ENCODE data around the gene FAM200B. TPM values are rescaled to one million over a fixed set of nuclear protein-coding genes. Genes with fewer than 3 reads are reported as not detected.

The FAM200B gene
- total RNA-seq, 6 experiments from 2014 or later = 26.0 to 36.2 (median 34.3) TPM

- Mint-ChIP-seq H3K27ac (peak overlapping the region; percentile 63), H3K4me1 (ENCODE audit: low read depth) (peaks cover 62% of the 10 kb centered on the region)
- DNase-seq = no peak
These were observed 30.0 kb upstream of the FAM200B start for GRCh38 chr4:15651676-15652075.

GRCh38 chr4:15652191-15652590, 29.4 kb upstream of the FAM200B start:
- Mint-ChIP-seq H3K4me3 (peak overlapping the region; percentile 97), H3K36me3 (ENCODE audit: low read depth) (peaks cover 5% of the 10 kb centered on the region; the same call in 1 of the 2 replicates), H3K9me3 (no peaks in the 10 kb centered on the region), H3K27ac (peak overlapping the region; percentile 63; the same call in 1 of the 2 replicates), H3K4me1 (ENCODE audit: low read depth) (peaks cover 65% of the 10 kb centered on the region), H3K27me3 (ENCODE audit: insufficient read depth) (peaks cover 2% of the 10 kb centered on the region; the same call in 1 of the 2 replicates)
- no peak for TF ChIP-seq CTCF (IDR thresholded peaks at IDR 0.05)
- no peak for DNase-seq

More at GRCh38 chr4:15651676-15652075, 30.0 kb upstream of the FAM200B start:
- Mint-ChIP-seq H3K4me3 (peak overlapping the region; percentile 97), H3K27me3 (ENCODE audit: insufficient read depth) (peaks cover 2% of the 10 kb centered on the region; the same call in 1 of the 2 replicates), H3K9me3 (no peaks in the 10 kb centered on the region), H3K36me3 (ENCODE audit: low read depth) (peaks cover 5% of the 10 kb centered on the region; the same call in 1 of the 2 replicates)
- no peak for TF ChIP-seq CTCF (IDR thresholded peaks at IDR 0.05)

DNA sequence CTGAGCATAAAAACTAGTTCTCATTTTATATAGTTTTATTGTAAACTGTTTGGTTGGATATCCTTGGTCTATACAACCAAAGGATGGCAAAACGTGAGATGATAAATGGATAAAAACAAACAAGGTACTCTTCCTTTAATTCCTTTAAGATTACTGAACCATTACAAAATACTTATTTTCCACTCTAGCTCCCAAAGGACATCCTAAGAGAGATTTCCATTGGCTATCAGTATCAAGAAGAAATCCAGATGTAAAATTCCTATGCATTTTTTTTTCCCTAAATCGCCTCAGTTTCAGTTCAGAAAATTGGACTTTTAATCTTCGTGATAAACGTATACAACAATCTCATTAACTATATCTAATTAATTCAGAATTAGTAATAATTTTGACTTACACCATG, 28.8 kb upstream of the FAM200B start:
- Mint-ChIP-seq H3K4me1 (ENCODE audit: low read depth) (peaks cover 72% of the 10 kb centered on the region), H3K27ac (peak overlapping the region; percentile 94), H3K36me3 (ENCODE audit: low read depth) (peaks cover 5% of the 10 kb centered on the region; the same call in 1 of the 2 replicates), H3K4me3 (peak overlapping the region; percentile 97), H3K27me3 (ENCODE audit: insufficient read depth) (peaks cover 2% of the 10 kb centered on the region; the same call in 1 of the 2 replicates), H3K9me3 (no peaks in the 10 kb centered on the region)
- DNase-seq = no peak
- TF ChIP-seq CTCF (IDR thresholded peaks at IDR 0.05) = no peak

DNA sequence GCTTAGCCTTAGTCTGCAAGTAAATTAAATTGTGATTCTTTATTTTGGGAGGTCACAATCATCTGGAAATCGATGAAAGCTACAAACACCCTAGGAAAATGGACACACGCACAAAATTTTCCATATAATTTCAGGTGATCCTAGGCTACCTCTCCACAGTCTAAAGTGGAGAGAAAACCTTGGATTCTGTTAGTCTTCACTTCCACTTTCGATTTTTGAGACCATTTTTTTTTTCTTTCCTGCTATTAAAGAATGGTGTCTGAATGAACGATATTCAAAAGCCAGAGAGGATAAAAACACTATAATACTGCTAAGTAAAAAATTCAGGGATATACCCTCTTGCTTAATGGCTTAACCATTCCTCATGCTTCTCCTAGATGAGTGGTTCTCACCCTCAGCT, 28.2 kb upstream of the FAM200B start:
- H3K36me3 Mint-ChIP-seq (ENCODE audit: low read depth) = peaks cover 5% of the 10 kb centered on the region; the same call in 1 of the 2 replicates
- peak overlapping the region; percentile 94 for H3K27ac Mint-ChIP-seq

GRCh38 chr4:15653864-15654592, 27.6 kb upstream of the FAM200B start:
- peaks cover 5% of the 10 kb centered on the region; the same call in 1 of the 2 replicates for H3K36me3 Mint-ChIP-seq (ENCODE audit: low read depth)
- peak overlapping the region; percentile 94 for H3K27ac Mint-ChIP-seq
- H3K4me3 Mint-ChIP-seq = peak overlapping the region; percentile 97
- peak; percentile 48 for DNase-seq
- H3K27me3 Mint-ChIP-seq (ENCODE audit: insufficient read depth) = peaks cover 2% of the 10 kb centered on the region; the same call in 1 of the 2 replicates
- peaks cover 71% of the 10 kb centered on the region for H3K4me1 Mint-ChIP-seq (ENCODE audit: low read depth)
- H3K9me3 Mint-ChIP-seq = no peaks in the 10 kb centered on the region
- TF ChIP-seq CTCF (IDR thresholded peaks at IDR 0.05) = no peak

More for the DNA sequence above, 28.2 kb upstream of the FAM200B start:
- H3K4me1 Mint-ChIP-seq (ENCODE audit: low read depth) = peaks cover 75% of the 10 kb centered on the region
- H3K4me3 Mint-ChIP-seq = peak overlapping the region; percentile 97
- H3K27me3 Mint-ChIP-seq (ENCODE audit: insufficient read depth) = peaks cover 2% of the 10 kb centered on the region; the same call in 1 of the 2 replicates
- H3K9me3 Mint-ChIP-seq = no peaks in the 10 kb centered on the region
- no peak for DNase-seq
- TF ChIP-seq CTCF (IDR thresholded peaks at IDR 0.05) = no peak
